Nephron progenitor cell (in vitro differentiated cells): ENCODE results near the gene KLLN.

Experiments used
- DNase-seq: peaks from one replicate; pipeline ENCODE4 v3.0.0; 2021
- H3K27ac Mint-ChIP-seq: 2 replicates; pipeline ENCODE4 v1.8.0; 2021; ENCODE audit warnings: mild to moderate bottlenecking, moderate library complexity, mixed read lengths
- H3K27me3 Mint-ChIP-seq: 2 replicates; pipeline ENCODE4 v1.8.0; 2021; ENCODE audit warnings: mild to moderate bottlenecking, low read depth, mixed read lengths; ENCODE audit not compliant: poor library complexity
- H3K36me3 Mint-ChIP-seq: 2 replicates; pipeline ENCODE4 v1.8.0; 2021; ENCODE audit warnings: low read depth, mixed read lengths
- H3K4me1 Mint-ChIP-seq: 2 replicates; pipeline ENCODE4 v1.8.0; 2021; ENCODE audit warnings: mixed read lengths
- H3K4me3 Mint-ChIP-seq: 2 replicates; pipeline ENCODE4 v1.8.0; 2021; ENCODE audit warnings: mild to moderate bottlenecking, moderate library complexity, mixed read lengths
- H3K9me3 Mint-ChIP-seq: 2 replicates; pipeline ENCODE4 v1.8.0; 2021; ENCODE audit warnings: mild to moderate bottlenecking, moderate library complexity, mixed read lengths
- CTCF ChIP-seq: fragments of 200-600 bp; sonication (generic); IDR thresholded peaks from 2 replicates; pipeline ENCODE4 v1.5.0; 2021; ENCODE audit warnings: antibody characterized with exemption

The KLLN gene

GRCh38 chr10:87845624-87845998, 17.7 kb downstream of the KLLN start:
- Mint-ChIP-seq H3K4me3 (no peak overlapping the region), H3K27ac (no peak overlapping the region), H3K9me3 (no peaks in the 10 kb centered on the region), H3K36me3 (no peaks in the 10 kb centered on the region), H3K27me3 (peaks cover 3% of the 10 kb centered on the region), H3K4me1 (no peaks in the 10 kb centered on the region)
- TF ChIP-seq CTCF: no peak
- DNase-seq: no peak

- Mint-ChIP-seq H3K4me3 (no peak overlapping the region), H3K9me3 (no peaks in the 10 kb centered on the region), H3K4me1 (no peaks in the 10 kb centered on the region), H3K36me3 (no peaks in the 10 kb centered on the region), H3K27ac (no peak overlapping the region), H3K27me3 (peaks cover 3% of the 10 kb centered on the region)
- no peak for DNase-seq
- no peak for TF ChIP-seq CTCF
Measured at GRCh38 chr10:87844837-87845623, 18.3 kb downstream of the KLLN start.

- no peak overlapping the region for H3K27ac Mint-ChIP-seq
Measured at GRCh38 chr10:87843714-87844113, 19.6 kb downstream of the KLLN start.

DNA sequence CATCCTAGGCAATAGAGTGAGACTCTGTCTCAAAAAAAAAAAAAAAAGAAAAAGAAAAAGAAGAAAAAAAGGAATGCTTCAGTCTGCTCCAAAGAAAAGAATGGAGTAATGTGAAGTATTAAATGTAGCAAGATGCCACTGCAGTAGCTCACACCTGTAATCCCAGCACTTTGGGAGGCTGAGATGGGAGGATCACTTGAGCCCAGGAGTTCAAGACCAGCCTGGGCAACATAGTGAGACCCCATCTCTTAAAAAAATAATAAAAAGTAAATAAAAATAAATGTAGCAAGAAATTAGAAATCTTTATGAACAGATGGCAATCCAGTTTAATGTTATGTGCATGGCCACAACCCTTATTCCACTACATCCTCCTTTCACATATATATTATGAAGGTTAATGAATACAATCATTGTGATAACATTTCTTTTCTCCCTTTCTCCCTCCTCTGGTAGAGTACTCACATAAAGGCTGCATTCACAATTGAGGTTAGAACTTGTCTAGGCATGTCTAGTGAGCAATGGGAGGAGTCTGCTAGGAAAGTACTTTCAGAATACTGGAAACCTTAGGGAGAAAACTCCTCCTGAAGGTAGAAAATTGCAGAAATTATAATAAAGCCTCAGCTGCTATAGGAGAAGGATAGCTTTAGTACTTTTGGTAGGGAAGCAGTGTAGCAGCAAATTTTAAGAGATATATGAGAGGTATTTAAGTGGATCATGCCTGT, 20.4 kb downstream of the KLLN start:
- H3K27ac Mint-ChIP-seq: no peak overlapping the region
- TF ChIP-seq CTCF: no peak
- no peaks in the 10 kb centered on the region for H3K36me3 Mint-ChIP-seq
- H3K4me1 Mint-ChIP-seq: no peaks in the 10 kb centered on the region
- no peaks in the 10 kb centered on the region for H3K9me3 Mint-ChIP-seq
- no peak overlapping the region for H3K4me3 Mint-ChIP-seq
- H3K27me3 Mint-ChIP-seq: peaks cover 3% of the 10 kb centered on the region
- DNase-seq: no peak

More at GRCh38 chr10:87843714-87844113, 19.6 kb downstream of the KLLN start:
- Mint-ChIP-seq H3K36me3 (no peaks in the 10 kb centered on the region), H3K4me1 (no peaks in the 10 kb centered on the region), H3K27me3 (peaks cover 3% of the 10 kb centered on the region), H3K9me3 (no peaks in the 10 kb centered on the region), H3K4me3 (no peak overlapping the region)
- DNase-seq: no peak
- TF ChIP-seq CTCF: no peak

DNA sequence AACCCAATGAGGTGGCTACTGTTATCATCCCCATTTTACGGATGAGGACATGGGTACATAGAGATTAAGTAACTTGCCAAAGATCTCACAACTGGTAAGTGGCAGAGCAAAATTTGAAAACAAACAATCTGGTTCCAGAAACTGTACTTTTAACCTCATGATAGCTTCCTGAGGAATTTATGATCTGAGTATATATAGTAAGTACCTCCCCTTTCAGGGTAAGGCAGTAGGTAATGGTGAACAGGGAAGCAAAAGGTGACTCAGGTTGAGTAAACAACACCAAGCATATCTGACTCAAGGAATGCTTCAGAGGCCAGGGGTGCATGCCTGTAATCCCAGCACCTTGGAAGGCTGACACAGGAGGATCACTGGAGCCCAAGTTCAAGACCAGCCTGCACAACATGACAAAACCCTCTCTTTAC, 21.1 kb downstream of the KLLN start:
- no peak for TF ChIP-seq CTCF
- Mint-ChIP-seq H3K27ac (no peak overlapping the region), H3K9me3 (no peaks in the 10 kb centered on the region), H3K27me3 (peaks cover 3% of the 10 kb centered on the region), H3K4me1 (no peaks in the 10 kb centered on the region), H3K4me3 (no peak overlapping the region), H3K36me3 (no peaks in the 10 kb centered on the region)
- no peak for DNase-seq
